CD4-positive, alpha-beta T cell treated with Interleukin-6 at 100 ng/mL for 8 hours (primary cell): ENCODE data around the gene PPP2R3B.
"Not testable (repeated sequence)": the region's sequence is repeated elsewhere in the genome, so short reads cannot be mapped to it uniquely, and the experiment has no call there.

Experiments used
- DNase-seq: peaks from one replicate; pipeline ENCODE4 v3.0.0-alpha.2; 2020; ENCODE audit warnings: mixed read lengths, low spot score

The PPP2R3B gene

GRCh38 chrX:386768-387575 lies at the start of gene PPP2R3B:
Gene PPP2R3B (minus strand): TSS chrX:386907. CDS start chrX:386691, 216 bp downstream.
- peak; percentile 100 for DNase-seq

- no peak for DNase-seq
Measured at GRCh38 chrX:435536-436122, 48.9 kb upstream of the PPP2R3B start.

- no peak for DNase-seq
Measured at GRCh38 chrX:434946-435345, 48.2 kb upstream of the PPP2R3B start.

- no peak for DNase-seq
Measured at GRCh38 chrX:433771-434170, 47.1 kb upstream of the PPP2R3B start.

- not testable (repeated sequence) for DNase-seq
Measured at GRCh38 chrX:432666-433065, 46.0 kb upstream of the PPP2R3B start.

GRCh38 chrX:431492-432111 lies 44.9 kb upstream of the PPP2R3B start:
- DNase-seq = no peak

- DNase-seq = no peak
Measured at GRCh38 chrX:431056-431455, 44.3 kb upstream of the PPP2R3B start.

- no peak for DNase-seq
Measured at GRCh38 chrX:429266-429825, 42.6 kb upstream of the PPP2R3B start.

GRCh38 chrX:427812-428725 lies 41.4 kb upstream of the PPP2R3B start:
- no peak for DNase-seq

- DNase-seq = no peak
Measured at GRCh38 chrX:426881-427280, 40.2 kb upstream of the PPP2R3B start.

GRCh38 chrX:425056-425455 lies 38.3 kb upstream of the PPP2R3B start:
- no peak for DNase-seq

- DNase-seq = no peak
Measured at GRCh38 chrX:421646-422391, 35.1 kb upstream of the PPP2R3B start.

GRCh38 chrX:420496-421223 lies 34.0 kb upstream of the PPP2R3B start:
- no peak for DNase-seq

GRCh38 chrX:418927-419729 lies 32.4 kb upstream of the PPP2R3B start:
- DNase-seq = no peak

- not testable (repeated sequence) for DNase-seq
Measured at GRCh38 chrX:415498-415897, 28.8 kb upstream of the PPP2R3B start.

GRCh38 chrX:413322-414201 lies 26.9 kb upstream of the PPP2R3B start:
- DNase-seq = no peak

GRCh38 chrX:410296-410695 lies 23.6 kb upstream of the PPP2R3B start:
- no peak for DNase-seq

- no peak for DNase-seq
Measured at GRCh38 chrX:405149-405548, 18.4 kb upstream of the PPP2R3B start.

GRCh38 chrX:404656-405055 lies 17.9 kb upstream of the PPP2R3B start:
- no peak for DNase-seq
